Loucy (cell line): ENCODE results near the gene ASH1L.

Source experiments
- H2AFZ ChIP-seq: fragments of 200-600 bp; sonication (generic); 2 replicates; pipeline ENCODE4 v1.6.0; 2016; ENCODE audit warnings: antibody characterized with exemption, mild to moderate bottlenecking, low read length, moderate library complexity
- H3F3A ChIP-seq: fragments of 200-600 bp; 2 replicates; pipeline ENCODE4 v1.6.0; 2016; ENCODE audit warnings: antibody characterized with exemption, low read depth, mild to moderate bottlenecking
- H3K27me3 ChIP-seq: fragments of 200-600 bp; sonication (generic); 2 replicates; pipeline ENCODE4 v1.6.1; 2014; ENCODE audit warnings: low read length, mild to moderate bottlenecking; ENCODE audit not compliant: insufficient read depth, poor library complexity, severe bottlenecking
- H3K36me3 ChIP-seq: fragments of 200-600 bp; sonication (generic); 2 replicates; pipeline ENCODE4 v1.6.1; 2016; ENCODE audit warnings: low read length; ENCODE audit not compliant: insufficient read depth
- H3K4me1 ChIP-seq: fragments of 200-600 bp; sonication (generic); 2 replicates; pipeline ENCODE4 v1.5.1; 2014; ENCODE audit warnings: low read length, mild to moderate bottlenecking; ENCODE audit not compliant: insufficient read depth, poor library complexity, severe bottlenecking
- H3K4me2 ChIP-seq: fragments of 200-600 bp; sonication (generic); 2 replicates; pipeline ENCODE4 v1.6.0; 2014; ENCODE audit warnings: antibody characterized with exemption, low read length, low read depth, mild to moderate bottlenecking; ENCODE audit not compliant: poor library complexity, severe bottlenecking
- H3K4me3 ChIP-seq: fragments of 200-600 bp; sonication (generic); 2 replicates; pipeline ENCODE4 v1.5.1; 2014; ENCODE audit warnings: low read length, mild to moderate bottlenecking, mixed read lengths; ENCODE audit not compliant: poor library complexity, severe bottlenecking
- H3K79me2 ChIP-seq: fragments of 200-600 bp; sonication (generic); 2 replicates; pipeline ENCODE4 v1.6.1; 2014; ENCODE audit warnings: low read length; ENCODE audit not compliant: insufficient read depth
- H3K9ac ChIP-seq: fragments of 200-600 bp; sonication (generic); 2 replicates; pipeline ENCODE4 v1.6.0; 2014; ENCODE audit warnings: mild to moderate bottlenecking, low read depth, low read length, moderate library complexity; ENCODE audit not compliant: poor library complexity, severe bottlenecking
- H3K9me2 ChIP-seq: fragments of 200-600 bp; sonication (generic); replicated peaks from 2 replicates; pipeline ENCODE4 v1.6.1; 2016; ENCODE audit warnings: low read depth, low read length, mixed read lengths
- H3K9me3 ChIP-seq: fragments of 200-600 bp; sonication (generic); 2 replicates; pipeline ENCODE4 v1.6.1; 2014; ENCODE audit warnings: mild to moderate bottlenecking, antibody characterized with exemption, low read length, low read depth; ENCODE audit not compliant: insufficient read depth
- H4K20me1 ChIP-seq: fragments of 200-600 bp; sonication (generic); 2 replicates; pipeline ENCODE4 v1.6.0; 2014; ENCODE audit warnings: antibody characterized with exemption, low read length, mild to moderate bottlenecking; ENCODE audit not compliant: insufficient read depth, poor library complexity, severe bottlenecking
- EZH2phosphoT487 ChIP-seq: fragments of 200-600 bp; IDR thresholded peaks from 2 replicates; pipeline ENCODE4 v1.6.1; 2018; ENCODE audit warnings: antibody characterized with exemption, mild to moderate bottlenecking, moderate library complexity, borderline replicate concordance
- TF ChIP-seq, protein P1 (sequence below): fragments of 200-600 bp; sonication (generic); conservative IDR thresholded peaks from 2 replicates; pipeline ENCODE4 v1.5.1; 2014; ENCODE audit warnings: mild to moderate bottlenecking, antibody characterized with exemption, low read length

ASH1L gene

DNA sequence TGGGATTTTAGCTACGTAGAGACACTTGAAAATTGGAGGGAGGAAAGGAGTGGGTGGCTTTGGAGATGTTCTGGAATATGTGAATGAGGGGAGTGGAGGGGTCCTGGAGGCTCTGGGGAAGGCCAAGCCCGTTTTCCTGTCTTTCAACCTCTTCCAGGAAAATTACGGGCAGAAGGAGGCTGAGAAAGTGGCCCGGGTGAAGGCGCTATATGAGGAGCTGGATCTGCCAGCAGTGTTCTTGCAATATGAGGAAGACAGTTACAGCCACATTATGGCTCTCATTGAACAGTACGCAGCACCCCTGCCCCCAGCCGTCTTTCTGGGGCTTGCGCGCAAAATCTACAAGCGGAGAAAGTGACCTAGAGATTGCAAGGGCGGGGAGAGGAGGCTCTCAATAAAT, 242.4 kb downstream of the ASH1L start:
- TF ChIP-seq, protein P1, sequence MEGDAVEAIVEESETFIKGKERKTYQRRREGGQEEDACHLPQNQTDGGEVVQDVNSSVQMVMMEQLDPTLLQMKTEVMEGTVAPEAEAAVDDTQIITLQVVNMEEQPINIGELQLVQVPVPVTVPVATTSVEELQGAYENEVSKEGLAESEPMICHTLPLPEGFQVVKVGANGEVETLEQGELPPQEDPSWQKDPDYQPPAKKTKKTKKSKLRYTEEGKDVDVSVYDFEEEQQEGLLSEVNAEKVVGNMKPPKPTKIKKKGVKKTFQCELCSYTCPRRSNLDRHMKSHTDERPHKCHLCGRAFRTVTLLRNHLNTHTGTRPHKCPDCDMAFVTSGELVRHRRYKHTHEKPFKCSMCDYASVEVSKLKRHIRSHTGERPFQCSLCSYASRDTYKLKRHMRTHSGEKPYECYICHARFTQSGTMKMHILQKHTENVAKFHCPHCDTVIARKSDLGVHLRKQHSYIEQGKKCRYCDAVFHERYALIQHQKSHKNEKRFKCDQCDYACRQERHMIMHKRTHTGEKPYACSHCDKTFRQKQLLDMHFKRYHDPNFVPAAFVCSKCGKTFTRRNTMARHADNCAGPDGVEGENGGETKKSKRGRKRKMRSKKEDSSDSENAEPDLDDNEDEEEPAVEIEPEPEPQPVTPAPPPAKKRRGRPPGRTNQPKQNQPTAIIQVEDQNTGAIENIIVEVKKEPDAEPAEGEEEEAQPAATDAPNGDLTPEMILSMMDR, result no peak
- no peak for TF ChIP-seq EZH2phosphoT487
- Histone ChIP-seq H3K4me2 (no peak overlapping the region), H3K79me2 (peaks cover 22% of the 10 kb centered on the region), H3K9me3 (no peaks in the 10 kb centered on the region), H3K4me1 (peaks cover 15% of the 10 kb centered on the region), H3K36me3 (peaks cover 41% of the 10 kb centered on the region; the same call in 1 of the 2 replicates), H2AFZ (no peak overlapping the region), H3F3A (no peaks in the 10 kb centered on the region), H3K27me3 (no peaks in the 10 kb centered on the region), H3K4me3 (no peak overlapping the region), H4K20me1 (peaks cover 23% of the 10 kb centered on the region), H3K9me2 (no peaks in the 10 kb centered on the region), H3K9ac (no peak overlapping the region)

DNA sequence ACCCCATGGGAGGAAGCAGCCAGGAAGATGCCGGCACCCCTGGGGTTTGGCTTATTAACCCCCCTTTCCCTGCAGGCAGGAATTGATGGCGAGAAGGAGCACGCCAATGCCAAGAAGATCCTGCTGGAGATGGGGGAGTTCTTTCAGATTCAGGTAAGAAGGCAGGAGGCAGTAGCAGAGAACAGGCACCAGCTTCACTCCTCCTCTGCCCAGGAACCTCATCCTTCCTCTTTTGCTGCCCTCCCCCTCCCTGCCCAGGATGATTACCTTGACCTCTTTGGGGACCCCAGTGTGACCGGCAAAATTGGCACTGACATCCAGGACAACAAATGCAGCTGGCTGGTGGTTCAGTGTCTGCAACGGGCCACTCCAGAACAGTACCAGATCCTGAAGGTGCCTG, 243.1 kb downstream of the ASH1L start:
- H3K36me3 ChIP-seq, result peaks cover 47% of the 10 kb centered on the region; the same call in 1 of the 2 replicates

DNA sequence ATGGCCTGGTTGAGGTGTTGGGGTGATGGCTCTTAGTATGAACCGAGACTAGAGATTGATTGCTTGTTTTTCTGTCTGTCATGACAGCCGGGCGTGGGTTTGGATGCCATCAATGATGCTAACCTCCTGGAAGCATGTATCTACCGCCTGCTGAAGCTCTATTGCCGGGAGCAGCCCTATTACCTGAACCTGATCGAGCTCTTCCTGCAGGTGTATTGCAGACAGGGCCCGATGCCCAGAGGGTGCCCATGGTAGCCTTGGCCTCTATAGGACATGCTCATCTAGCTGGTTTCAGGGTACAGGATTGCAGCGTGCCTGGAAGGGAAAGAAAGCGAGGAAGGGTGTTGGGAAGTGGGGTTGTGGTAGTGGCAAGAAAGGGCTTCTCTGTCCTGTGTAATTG, 244.5 kb downstream of the ASH1L start:
- H3K9me2 ChIP-seq, result no peaks in the 10 kb centered on the region
- peaks cover 49% of the 10 kb centered on the region; the same call in 1 of the 2 replicates for H3K36me3 ChIP-seq
- TF ChIP-seq, protein P1, result no peak
- no peak for TF ChIP-seq EZH2phosphoT487
- H3K9me3 ChIP-seq, result no peaks in the 10 kb centered on the region
- H3K4me1 ChIP-seq, result peaks cover 9% of the 10 kb centered on the region
- H3F3A ChIP-seq, result no peaks in the 10 kb centered on the region
- H3K4me2 ChIP-seq, result no peak overlapping the region
- H3K27me3 ChIP-seq, result no peaks in the 10 kb centered on the region
- H3K4me3 ChIP-seq, result no peak overlapping the region
- peaks cover 32% of the 10 kb centered on the region for H3K79me2 ChIP-seq
- peaks cover 28% of the 10 kb centered on the region for H4K20me1 ChIP-seq
- no peak overlapping the region for H2AFZ ChIP-seq
- no peak overlapping the region for H3K9ac ChIP-seq

More for the DNA sequence above, 243.1 kb downstream of the ASH1L start:
- H3K9me3 ChIP-seq, result no peaks in the 10 kb centered on the region
- H3K4me1 ChIP-seq, result peaks cover 8% of the 10 kb centered on the region
- no peaks in the 10 kb centered on the region for H3K27me3 ChIP-seq
- no peaks in the 10 kb centered on the region for H3K9me2 ChIP-seq
- no peak overlapping the region for H3K4me3 ChIP-seq
- H3K79me2 ChIP-seq, result peaks cover 22% of the 10 kb centered on the region
- no peaks in the 10 kb centered on the region for H3F3A ChIP-seq
- H4K20me1 ChIP-seq, result peaks cover 23% of the 10 kb centered on the region
- no peak overlapping the region for H2AFZ ChIP-seq
- no peak overlapping the region for H3K4me2 ChIP-seq
- no peak overlapping the region for H3K9ac ChIP-seq
- TF ChIP-seq, protein P1, result no peak
- TF ChIP-seq EZH2phosphoT487, result no peak
